H9 (cell line): Measurements from ENCODE around the gene ARHGDIB. TPM values are rescaled to one million over a fixed set of nuclear protein-coding genes. Genes with fewer than 3 reads are reported as not detected.

Experiments used
- DNase-seq: peaks from one replicate; pipeline ENCODE4 v3.0.0-alpha.2; 2017
- H2AFZ ChIP-seq: one replicate; pipeline ENCODE4 v1.6.1; 2013; ENCODE audit warnings: mild to moderate bottlenecking, low read length, control low read depth, moderate library complexity
- H2AK5ac ChIP-seq: 2 replicates; pipeline ENCODE4 v1.6.1; 2013; ENCODE audit warnings: low read length, control low read depth, mixed read lengths; ENCODE audit not compliant: insufficient read length
- H2BK120ac ChIP-seq: one replicate; pipeline ENCODE4 v1.6.1; 2013; ENCODE audit warnings: low read depth, mild to moderate bottlenecking, low read length, control low read depth, inconsistent platforms; ENCODE audit not compliant: poor library complexity, severe bottlenecking
- H2BK12ac ChIP-seq: 2 replicates; pipeline ENCODE4 v1.6.1; 2013; ENCODE audit warnings: low read length, control low read depth, mixed read lengths, low read depth; ENCODE audit not compliant: insufficient read length
- H2BK15ac ChIP-seq: 2 replicates; pipeline ENCODE4 v1.6.1; 2013; ENCODE audit warnings: low read depth, low read length, control low read depth
- H2BK20ac ChIP-seq: one replicate; pipeline ENCODE4 v1.6.1; 2013; ENCODE audit warnings: low read depth, mild to moderate bottlenecking, low read length, control low read depth, inconsistent platforms; ENCODE audit not compliant: poor library complexity, severe bottlenecking
- H2BK5ac ChIP-seq: 2 replicates; pipeline ENCODE4 v1.6.1; 2013; ENCODE audit warnings: low read length, control low read depth, mixed read lengths; ENCODE audit not compliant: insufficient read length
- H3K14ac ChIP-seq: 2 replicates; pipeline ENCODE4 v1.6.1; 2013; ENCODE audit warnings: low read length, control low read depth; ENCODE audit not compliant: insufficient read depth
- H3K18ac ChIP-seq: 2 replicates; pipeline ENCODE4 v1.6.1; 2013; ENCODE audit warnings: low read depth, mild to moderate bottlenecking, mixed read lengths, low read length, control low read depth; ENCODE audit not compliant: insufficient read length
- H3K23ac ChIP-seq: 2 replicates; pipeline ENCODE4 v1.6.1; 2013; ENCODE audit warnings: low read length, control low read depth, mixed read lengths, low read depth; ENCODE audit not compliant: insufficient read length
- H3K23me2 ChIP-seq: 2 replicates; pipeline ENCODE4 v1.6.1; 2013; ENCODE audit warnings: low read depth, mild to moderate bottlenecking, mixed read lengths, low read length, control low read depth; ENCODE audit not compliant: insufficient read length, poor library complexity, severe bottlenecking
- H3K27ac ChIP-seq: 2 replicates; pipeline ENCODE4 v1.5.1; 2013; ENCODE audit warnings: low read length, control low read depth, mixed read lengths, low read depth; ENCODE audit not compliant: insufficient read length
- H3K27me3 ChIP-seq: 2 replicates; pipeline ENCODE4 v1.6.1; 2013; ENCODE audit warnings: low read length, control low read depth, inconsistent platforms; ENCODE audit not compliant: insufficient read depth
- H3K4ac ChIP-seq: 2 replicates; pipeline ENCODE4 v1.6.1; 2013; ENCODE audit warnings: low read depth, mild to moderate bottlenecking, control low read depth, inconsistent platforms, low read length, moderate library complexity
- H3K4me1 ChIP-seq: 2 replicates; pipeline ENCODE4 v1.6.1; 2013; ENCODE audit warnings: low read length, control low read depth, inconsistent platforms; ENCODE audit not compliant: insufficient read depth
- H3K4me2 ChIP-seq: 2 replicates; pipeline ENCODE4 v1.6.1; 2013; ENCODE audit warnings: low read length, control low read depth, mixed read lengths; ENCODE audit not compliant: insufficient read length, insufficient read depth
- H3K56ac ChIP-seq: 2 replicates; pipeline ENCODE4 v1.6.1; 2013; ENCODE audit warnings: low read depth, mild to moderate bottlenecking, mixed read lengths, low read length, control low read depth; ENCODE audit not compliant: insufficient read length
- H3K79me1 ChIP-seq: 2 replicates; pipeline ENCODE4 v1.6.1; 2013; ENCODE audit warnings: low read depth, mild to moderate bottlenecking, moderate library complexity, low read length, control low read depth, inconsistent platforms; ENCODE audit not compliant: insufficient read depth, poor library complexity, severe bottlenecking
- H3K79me2 ChIP-seq: 2 replicates; pipeline ENCODE4 v1.6.1; 2013; ENCODE audit warnings: low read length, control low read depth, inconsistent platforms; ENCODE audit not compliant: insufficient read depth
- H3K9ac ChIP-seq: 2 replicates; pipeline ENCODE4 v1.6.1; 2013; ENCODE audit warnings: low read length, control low read depth, mixed read lengths; ENCODE audit not compliant: insufficient read length; ENCODE audit errors: extremely low read depth
- H3K9me3 ChIP-seq: one replicate; pipeline ENCODE4 v1.6.1; 2013; ENCODE audit warnings: low read depth, low read length, inconsistent platforms; ENCODE audit not compliant: control insufficient read depth
- H3T11ph ChIP-seq: one replicate; pipeline ENCODE4 v1.6.1; 2013; ENCODE audit warnings: mild to moderate bottlenecking, low read length, control low read depth, inconsistent platforms
- H4K20me1 ChIP-seq: one replicate; pipeline ENCODE4 v1.6.1; 2013; ENCODE audit not compliant: control insufficient read depth, insufficient read length, insufficient read depth
- H4K5ac ChIP-seq: 2 replicates; pipeline ENCODE4 v1.6.1; 2013; ENCODE audit warnings: low read depth, mild to moderate bottlenecking, mixed read lengths, low read length, control low read depth; ENCODE audit not compliant: insufficient read length
- H4K8ac ChIP-seq: replicated peaks from 2 replicates; pipeline ENCODE4 v1.6.1; 2013; ENCODE audit warnings: low read length, control low read depth, mixed read lengths, low read depth; ENCODE audit not compliant: insufficient read length
- H4K91ac ChIP-seq: 2 replicates; pipeline ENCODE4 v1.6.1; 2013; ENCODE audit warnings: low read depth, mild to moderate bottlenecking, moderate library complexity, mixed read lengths, low read length, control low read depth; ENCODE audit not compliant: insufficient read length
- H3K27ac Mint-ChIP-seq, 3 experiments: 2 replicates in 2 of 3; 3 replicates in 1 of 3; pipeline ENCODE4 v1.8.0; 2020 to 2021; ENCODE audit warnings: mixed read lengths in 3 of 3, mild to moderate bottlenecking in 1 of 3, moderate library complexity in 1 of 3
- H3K27me3 Mint-ChIP-seq: 2 replicates; pipeline ENCODE4 v1.8.0; 2021; ENCODE audit warnings: low read depth, mild to moderate bottlenecking, moderate library complexity, mixed read lengths
- H3K36me3 Mint-ChIP-seq, 3 experiments: 2 replicates in 2 of 3; 3 replicates in 1 of 3; pipeline ENCODE4 v1.8.0; 2020 to 2021; ENCODE audit warnings: low read depth in 3 of 3, mixed read lengths in 3 of 3; ENCODE audit not compliant: insufficient read depth in 1 of 3
- H3K4me1 Mint-ChIP-seq, 2 experiments: 2 replicates each; pipeline ENCODE4 v1.8.0; 2020; ENCODE audit warnings: mixed read lengths in 2 of 2
- H3K4me3 Mint-ChIP-seq, 2 experiments: 2 replicates in 1 of 2; 3 replicates in 1 of 2; pipeline ENCODE4 v1.8.0; 2020 to 2021; ENCODE audit warnings: mild to moderate bottlenecking in 2 of 2, mixed read lengths in 2 of 2, moderate library complexity in 1 of 2
- H3K9me3 Mint-ChIP-seq, 2 experiments: 2 replicates in 1 of 2; 3 replicates in 1 of 2; pipeline ENCODE4 v1.8.0; 2020; ENCODE audit warnings: mild to moderate bottlenecking in 2 of 2, mixed read lengths in 2 of 2, moderate library complexity in 1 of 2
- WGBS: extraction: QIAGEN DNeasy Blood & Tissue Kit; methylation state at CpG from one replicate; pipeline ENCODE4 v1.1.7; 2013; ENCODE audit warnings: missing lambda C conversion rate, low lambda C conversion rate, mixed read lengths; ENCODE audit not compliant: insufficient read length; ENCODE audit errors: extremely low coverage; 5-methylcytosine and 5-hydroxymethylcytosine counted together
- total RNA-seq: library from RNA; stranded (reverse); gene quantifications from 2 replicates; pipeline ENCODE4 v1.2.1, GENCODE V29; 2021
- TF ChIP-seq, protein P1 (sequence below): fragments of 200-600 bp; sonication (generic); conservative IDR thresholded peaks from 3 replicates; pipeline ENCODE4 v1.8.0; 2021; ENCODE audit warnings: antibody characterized with exemption, mild to moderate bottlenecking

The ARHGDIB gene
- total RNA-seq, 1 experiment from 2014 or later = 0.44 TPM

- Histone ChIP-seq H4K20me1 (no peaks in the 10 kb centered on the region), H3K27ac (no peak overlapping the region), H4K91ac (no peak overlapping the region), H3K9me3 (no peaks in the 10 kb centered on the region), H2BK5ac (no peak overlapping the region), H4K8ac (no peak overlapping the region), H3T11ph (no peak overlapping the region), H3K18ac (no peak overlapping the region), H3K4me2 (no peak overlapping the region), H2BK20ac (no peak overlapping the region), H3K56ac (no peak overlapping the region), H3K79me1 (no peaks in the 10 kb centered on the region), H2AFZ (no peak overlapping the region), H3K27me3 (no peaks in the 10 kb centered on the region), H3K79me2 (no peaks in the 10 kb centered on the region; the same call in 1 of the 2 replicates), H3K9ac (no peak overlapping the region), H3K23me2 (no peaks in the 10 kb centered on the region), H3K4ac (no peak overlapping the region), H2BK15ac (no peak overlapping the region), H2BK120ac (no peak overlapping the region), H3K23ac (no peak overlapping the region), H3K4me1 (no peaks in the 10 kb centered on the region), H3K14ac (no peak overlapping the region), H4K5ac (no peak overlapping the region), H2AK5ac (no peak overlapping the region), H2BK12ac (no peak overlapping the region)
- Mint-ChIP-seq H3K9me3 (no peaks in the 10 kb centered on the region), H3K4me1 (no peaks in the 10 kb centered on the region), H3K27ac (no peak overlapping the region), H3K27me3 (no peaks in the 10 kb centered on the region), H3K36me3 (no peaks in the 10 kb centered on the region), H3K4me3 (no peak overlapping the region)
- WGBS = no CpG with 5 or more reads among the region's 2 CpGs
- DNase-seq = no peak
- TF ChIP-seq, protein P1, sequence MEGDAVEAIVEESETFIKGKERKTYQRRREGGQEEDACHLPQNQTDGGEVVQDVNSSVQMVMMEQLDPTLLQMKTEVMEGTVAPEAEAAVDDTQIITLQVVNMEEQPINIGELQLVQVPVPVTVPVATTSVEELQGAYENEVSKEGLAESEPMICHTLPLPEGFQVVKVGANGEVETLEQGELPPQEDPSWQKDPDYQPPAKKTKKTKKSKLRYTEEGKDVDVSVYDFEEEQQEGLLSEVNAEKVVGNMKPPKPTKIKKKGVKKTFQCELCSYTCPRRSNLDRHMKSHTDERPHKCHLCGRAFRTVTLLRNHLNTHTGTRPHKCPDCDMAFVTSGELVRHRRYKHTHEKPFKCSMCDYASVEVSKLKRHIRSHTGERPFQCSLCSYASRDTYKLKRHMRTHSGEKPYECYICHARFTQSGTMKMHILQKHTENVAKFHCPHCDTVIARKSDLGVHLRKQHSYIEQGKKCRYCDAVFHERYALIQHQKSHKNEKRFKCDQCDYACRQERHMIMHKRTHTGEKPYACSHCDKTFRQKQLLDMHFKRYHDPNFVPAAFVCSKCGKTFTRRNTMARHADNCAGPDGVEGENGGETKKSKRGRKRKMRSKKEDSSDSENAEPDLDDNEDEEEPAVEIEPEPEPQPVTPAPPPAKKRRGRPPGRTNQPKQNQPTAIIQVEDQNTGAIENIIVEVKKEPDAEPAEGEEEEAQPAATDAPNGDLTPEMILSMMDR = no peak
Observed at GRCh38 chr12:14915736-14916135, 45.7 kb downstream of the ARHGDIB start.
